SK-N-SH (cell line): ENCODE measurements around the gene FGGY. TPM values are rescaled to one million over a fixed set of nuclear protein-coding genes. Genes with fewer than 3 reads are reported as not detected.

Experiments
- CTCF ChIA-PET: fragments of 300-600, 350-600 bp; formaldehyde crosslinking; extraction: SDS; loops from one replicate; lab custom pipeline; 2021; lab: Yijun Ruan, JAX
- POLR2A ChIA-PET: fragments of 350-600 bp; sonication (Branson Sonifier 250); formaldehyde crosslinking; extraction: SDS; loops from one replicate; lab custom pipeline; 2020; ENCODE audit warnings: antibody characterized with exemption, inconsistent platforms; lab: Yijun Ruan, JAX
- DNase-seq: peaks from one replicate; pipeline ENCODE4 v3.0.0; 2012
- H2AFZ ChIP-seq: fragments of 200-600 bp; sonication (generic); 2 replicates; pipeline ENCODE4 v1.8.1; 2016; ENCODE audit warnings: antibody characterized with exemption, mild to moderate bottlenecking, low read depth
- H3F3A ChIP-seq: fragments of 200-600 bp; sonication (generic); replicated peaks from 2 replicates; pipeline ENCODE3; 2016; ENCODE audit warnings: antibody characterized with exemption, mild to moderate bottlenecking; ENCODE audit not compliant: insufficient read depth
- H3K27ac ChIP-seq, 2 experiments: fragments of 200-500 bp in 1 of 2; fragments of 200-600 bp in 1 of 2; sonication (Bioruptor generic) in 1 of 2; sonication (generic), shearing (Covaris generic) in 1 of 2; 2 replicates each; pipeline versions ENCODE4 v1.5.1 to v1.6.1; 2014 to 2016; ENCODE audit warnings: low read depth in 2 of 2, inconsistent platforms in 1 of 2, low read length in 1 of 2, mild to moderate bottlenecking in 1 of 2, mixed read lengths in 1 of 2
- H3K27me3 ChIP-seq: fragments of 200-600 bp; sonication (generic), shearing (Covaris generic); 2 replicates; pipeline ENCODE4 v1.6.1; 2016; ENCODE audit warnings: mixed run types; ENCODE audit not compliant: insufficient read depth
- H3K36me3 ChIP-seq, 2 experiments: fragments of 200-500 bp in 1 of 2; fragments of 200-600 bp in 1 of 2; sonication (Bioruptor generic) in 1 of 2; sonication (generic) in 1 of 2; replicated peaks in 1 of 2; 2 replicates each; pipeline versions ENCODE3 to v1.5.1; 2014 to 2016; ENCODE audit warnings: low read length in 1 of 2, mild to moderate bottlenecking in 1 of 2; ENCODE audit not compliant: insufficient read depth in 2 of 2, control insufficient read depth in 1 of 2
- H3K4me1 ChIP-seq, 2 experiments: fragments of 200-500 bp in 1 of 2; fragments of 200-600 bp in 1 of 2; sonication (Bioruptor generic) in 1 of 2; sonication (generic), shearing (Covaris generic) in 1 of 2; 2 replicates each; pipeline versions ENCODE4 v1.5.1 to v1.6.1; 2014 to 2016; ENCODE audit warnings: low read depth in 1 of 2, low read length in 1 of 2, mixed run types in 1 of 2; ENCODE audit not compliant: insufficient read depth in 2 of 2, control insufficient read depth in 1 of 2
- H3K4me2 ChIP-seq: fragments of 200-600 bp; sonication (generic), shearing (Covaris generic); 2 replicates; pipeline ENCODE4 v1.6.1; 2017; ENCODE audit warnings: mixed run types
- H3K4me3 ChIP-seq, 2 experiments: fragments of 200-500 bp in 1 of 2; fragments of 200-600 bp in 1 of 2; sonication (Bioruptor generic) in 1 of 2; sonication (generic), shearing (Covaris generic) in 1 of 2; 2 replicates each; pipeline versions ENCODE4 v1.5.1 to v1.8.1; 2014 to 2016; ENCODE audit warnings: low read depth in 2 of 2, inconsistent platforms in 1 of 2, low read length in 1 of 2, mild to moderate bottlenecking in 1 of 2, mixed read lengths in 1 of 2, moderate library complexity in 1 of 2
- H3K79me2 ChIP-seq: fragments of 200-600 bp; sonication (generic); 2 replicates; pipeline ENCODE4 v1.8.1; 2017; ENCODE audit warnings: mild to moderate bottlenecking; ENCODE audit not compliant: insufficient read depth
- H3K9ac ChIP-seq: fragments of 200-600 bp; sonication (generic); 2 replicates; pipeline ENCODE4 v1.6.1; 2017; ENCODE audit warnings: mixed run types
- H3K9me2 ChIP-seq: fragments of 200-600 bp; sonication (generic); 2 replicates; pipeline ENCODE4 v1.6.1; 2017; ENCODE audit warnings: mixed run types
- H3K9me3 ChIP-seq: fragments of 200-600 bp; sonication (generic); 2 replicates; pipeline ENCODE4 v1.6.1; 2017; ENCODE audit warnings: mixed run types, mild to moderate bottlenecking, moderate library complexity
- H4K20me1 ChIP-seq: fragments of 200-600 bp; sonication (generic); 2 replicates; pipeline ENCODE4 v1.6.1; 2017; ENCODE audit warnings: mild to moderate bottlenecking, mixed run types; ENCODE audit not compliant: insufficient read depth
- ELF1 ChIP-seq: IDR thresholded peaks from 2 replicates; pipeline ENCODE4 v1.4.0; 2012
- FOXJ3 ChIP-seq: sonication (generic); formaldehyde crosslinking; IDR thresholded peaks from 2 replicates; pipeline ENCODE4 v1.5.1; 2020; ENCODE audit warnings: mild to moderate bottlenecking, missing genetic modification reagents
- GABPA ChIP-seq: IDR thresholded peaks from 2 replicates; pipeline ENCODE4 v1.4.0; 2012; ENCODE audit warnings: low read depth, mild to moderate bottlenecking
- GATA2 ChIP-seq: sonication (generic); formaldehyde crosslinking; IDR thresholded peaks from 2 replicates; pipeline ENCODE4 v1.5.0; 2020; ENCODE audit warnings: mild to moderate bottlenecking, missing genetic modification reagents
- NFIC ChIP-seq: IDR thresholded peaks from 2 replicates; pipeline ENCODE4 v1.4.0; 2012; ENCODE audit warnings: borderline replicate concordance
- RAD21 ChIP-seq: IDR thresholded peaks from 2 replicates; pipeline ENCODE4 v1.6.1; 2012; ENCODE audit warnings: mild to moderate bottlenecking, low read length
- RFX5 ChIP-seq: IDR thresholded peaks from 2 replicates; pipeline ENCODE4 v1.6.1; 2012; ENCODE audit warnings: mild to moderate bottlenecking, improper control_type of control experiment, low read length
- RXRA ChIP-seq: IDR thresholded peaks from 2 replicates; pipeline ENCODE4 v1.4.0; 2012; ENCODE audit warnings: low read depth, mild to moderate bottlenecking, borderline replicate concordance
- SIN3A ChIP-seq: IDR thresholded peaks from 2 replicates; pipeline ENCODE4 v1.6.1; 2012; ENCODE audit warnings: low read depth, mild to moderate bottlenecking, low read length, moderate library complexity, borderline replicate concordance
- SMC3 ChIP-seq: IDR thresholded peaks from 2 replicates; pipeline ENCODE4 v1.6.1; 2012; ENCODE audit warnings: low read depth, low read length, improper control_type of control experiment
- TAF1 ChIP-seq: IDR thresholded peaks from 2 replicates; pipeline ENCODE4 v1.6.1; 2012; ENCODE audit warnings: low read depth, mild to moderate bottlenecking, low read length, moderate library complexity, borderline replicate concordance
- TCF12 ChIP-seq: IDR thresholded peaks from 2 replicates; pipeline ENCODE4 v1.4.0; 2012
- YY1 ChIP-seq: IDR thresholded peaks from 2 replicates; pipeline ENCODE4 v1.4.0; 2012; ENCODE audit warnings: low read depth, mild to moderate bottlenecking
- WGBS: methylation state at CpG from one replicate; pipeline ENCODE4 v1.1.6; 2017; ENCODE audit warnings: low lambda C conversion rate; 5-methylcytosine and 5-hydroxymethylcytosine counted together
- polyA plus RNA-seq, 3 experiments: library from polyadenylated mRNA; depleted of rRNA; stranded (reverse); fragments of >200 nt; gene quantifications; 2 replicates each; pipeline ENCODE4 v1.2.3, GENCODE V29; 2012
- TF ChIP-seq, protein P1 (sequence below): IDR thresholded peaks from 2 replicates; pipeline ENCODE4 v1.6.1; 2012; ENCODE audit warnings: mild to moderate bottlenecking, low read depth, low read length, moderate library complexity
- TF ChIP-seq, protein P2 (sequence below): fragments of 150-350 bp; IDR thresholded peaks from 2 replicates; pipeline ENCODE4 v1.6.1; 2016; ENCODE audit warnings: mild to moderate bottlenecking, low read depth, low read length
- TF ChIP-seq, protein P3 (sequence below): IDR thresholded peaks from 2 replicates; pipeline ENCODE4 v1.4.0; 2012; ENCODE audit warnings: low read depth
- TF ChIP-seq, protein P4 (sequence below): IDR thresholded peaks from 2 replicates; pipeline ENCODE4; 2012
- TF ChIP-seq, protein P5 (sequence below): fragments of 150-350 bp; IDR thresholded peaks from 2 replicates; pipeline ENCODE4 v1.6.1; 2017; ENCODE audit warnings: antibody characterized with exemption, low read length, low read depth, borderline replicate concordance
- TF ChIP-seq, protein P6 (sequence below): IDR thresholded peaks from 2 replicates; pipeline ENCODE4 v1.4.0; 2012; ENCODE audit warnings: low read depth, borderline replicate concordance

FGGY gene
- polyA plus RNA-seq, 1 of the 3 experiments (the other 2 are of a cell fraction) = 10.3 TPM

DNA sequence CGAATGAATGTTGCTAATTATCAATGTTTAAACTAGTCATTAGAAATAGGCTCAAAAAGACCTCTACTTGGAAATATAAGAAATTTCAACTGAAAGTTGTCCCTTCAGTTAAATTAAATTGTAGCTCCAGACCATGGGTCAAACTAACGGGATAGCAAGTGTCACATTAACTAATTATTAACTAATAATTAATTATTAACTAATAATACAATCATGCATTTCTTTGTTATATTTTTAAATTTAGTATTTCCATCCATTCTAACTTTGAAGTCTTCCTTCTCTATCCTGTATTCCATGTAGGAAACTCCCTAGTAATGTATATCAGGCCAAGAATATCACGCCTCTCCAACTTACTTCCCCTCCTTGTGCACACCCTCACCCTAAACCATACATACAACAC, 474.5 kb downstream of the FGGY start:
- Histone ChIP-seq H2AFZ (no peak overlapping the region), H3K27ac (no peak overlapping the region), H3K9me3 (no peaks in the 10 kb centered on the region), H3K4me2 (no peak overlapping the region), H3K4me3 (no peak overlapping the region), H3K9me2 (no peaks in the 10 kb centered on the region), H4K20me1 (no peaks in the 10 kb centered on the region), H3K27me3 (no peaks in the 10 kb centered on the region), H3F3A (peaks cover 3% of the 10 kb centered on the region), H3K79me2 (no peaks in the 10 kb centered on the region), H3K9ac (no peak overlapping the region), H3K36me3 (no peaks in the 10 kb centered on the region), H3K4me1 (peaks cover 19 to 26% of the 10 kb centered on the region in 2 experiments; a peak in 3 of 4 replicates)
- ChIA-PET CTCF (interaction anchor here (1.0 to 1.9 kb wide), 3 partner anchors 12 to 176 kb away, joined by 3 to 18 read pairs (median 5); no protein-coding TSS in a partner anchor), POLR2A (no interaction called here)
- TF ChIP-seq, protein P1, sequence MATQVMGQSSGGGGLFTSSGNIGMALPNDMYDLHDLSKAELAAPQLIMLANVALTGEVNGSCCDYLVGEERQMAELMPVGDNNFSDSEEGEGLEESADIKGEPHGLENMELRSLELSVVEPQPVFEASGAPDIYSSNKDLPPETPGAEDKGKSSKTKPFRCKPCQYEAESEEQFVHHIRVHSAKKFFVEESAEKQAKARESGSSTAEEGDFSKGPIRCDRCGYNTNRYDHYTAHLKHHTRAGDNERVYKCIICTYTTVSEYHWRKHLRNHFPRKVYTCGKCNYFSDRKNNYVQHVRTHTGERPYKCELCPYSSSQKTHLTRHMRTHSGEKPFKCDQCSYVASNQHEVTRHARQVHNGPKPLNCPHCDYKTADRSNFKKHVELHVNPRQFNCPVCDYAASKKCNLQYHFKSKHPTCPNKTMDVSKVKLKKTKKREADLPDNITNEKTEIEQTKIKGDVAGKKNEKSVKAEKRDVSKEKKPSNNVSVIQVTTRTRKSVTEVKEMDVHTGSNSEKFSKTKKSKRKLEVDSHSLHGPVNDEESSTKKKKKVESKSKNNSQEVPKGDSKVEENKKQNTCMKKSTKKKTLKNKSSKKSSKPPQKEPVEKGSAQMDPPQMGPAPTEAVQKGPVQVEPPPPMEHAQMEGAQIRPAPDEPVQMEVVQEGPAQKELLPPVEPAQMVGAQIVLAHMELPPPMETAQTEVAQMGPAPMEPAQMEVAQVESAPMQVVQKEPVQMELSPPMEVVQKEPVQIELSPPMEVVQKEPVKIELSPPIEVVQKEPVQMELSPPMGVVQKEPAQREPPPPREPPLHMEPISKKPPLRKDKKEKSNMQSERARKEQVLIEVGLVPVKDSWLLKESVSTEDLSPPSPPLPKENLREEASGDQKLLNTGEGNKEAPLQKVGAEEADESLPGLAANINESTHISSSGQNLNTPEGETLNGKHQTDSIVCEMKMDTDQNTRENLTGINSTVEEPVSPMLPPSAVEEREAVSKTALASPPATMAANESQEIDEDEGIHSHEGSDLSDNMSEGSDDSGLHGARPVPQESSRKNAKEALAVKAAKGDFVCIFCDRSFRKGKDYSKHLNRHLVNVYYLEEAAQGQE = no peak
- TF ChIP-seq, protein P2, sequence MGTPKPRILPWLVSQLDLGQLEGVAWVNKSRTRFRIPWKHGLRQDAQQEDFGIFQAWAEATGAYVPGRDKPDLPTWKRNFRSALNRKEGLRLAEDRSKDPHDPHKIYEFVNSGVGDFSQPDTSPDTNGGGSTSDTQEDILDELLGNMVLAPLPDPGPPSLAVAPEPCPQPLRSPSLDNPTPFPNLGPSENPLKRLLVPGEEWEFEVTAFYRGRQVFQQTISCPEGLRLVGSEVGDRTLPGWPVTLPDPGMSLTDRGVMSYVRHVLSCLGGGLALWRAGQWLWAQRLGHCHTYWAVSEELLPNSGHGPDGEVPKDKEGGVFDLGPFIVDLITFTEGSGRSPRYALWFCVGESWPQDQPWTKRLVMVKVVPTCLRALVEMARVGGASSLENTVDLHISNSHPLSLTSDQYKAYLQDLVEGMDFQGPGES = no peak
- no peak for TF ChIP-seq SIN3A
- no peak for TF ChIP-seq FOXJ3 (CRISPR knock-in tag)
- TF ChIP-seq, protein P3, sequence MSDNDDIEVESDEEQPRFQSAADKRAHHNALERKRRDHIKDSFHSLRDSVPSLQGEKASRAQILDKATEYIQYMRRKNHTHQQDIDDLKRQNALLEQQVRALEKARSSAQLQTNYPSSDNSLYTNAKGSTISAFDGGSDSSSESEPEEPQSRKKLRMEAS = no peak
- no peak for TF ChIP-seq RAD21
- no peak for TF ChIP-seq RFX5
- TF ChIP-seq, protein P4, sequence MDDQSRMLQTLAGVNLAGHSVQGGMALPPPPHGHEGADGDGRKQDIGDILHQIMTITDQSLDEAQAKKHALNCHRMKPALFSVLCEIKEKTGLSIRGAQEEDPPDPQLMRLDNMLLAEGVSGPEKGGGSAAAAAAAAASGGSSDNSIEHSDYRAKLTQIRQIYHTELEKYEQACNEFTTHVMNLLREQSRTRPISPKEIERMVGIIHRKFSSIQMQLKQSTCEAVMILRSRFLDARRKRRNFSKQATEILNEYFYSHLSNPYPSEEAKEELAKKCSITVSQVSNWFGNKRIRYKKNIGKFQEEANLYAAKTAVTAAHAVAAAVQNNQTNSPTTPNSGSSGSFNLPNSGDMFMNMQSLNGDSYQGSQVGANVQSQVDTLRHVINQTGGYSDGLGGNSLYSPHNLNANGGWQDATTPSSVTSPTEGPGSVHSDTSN = no peak
- TF ChIP-seq NFIC = no peak
- TF ChIP-seq, protein P5, sequence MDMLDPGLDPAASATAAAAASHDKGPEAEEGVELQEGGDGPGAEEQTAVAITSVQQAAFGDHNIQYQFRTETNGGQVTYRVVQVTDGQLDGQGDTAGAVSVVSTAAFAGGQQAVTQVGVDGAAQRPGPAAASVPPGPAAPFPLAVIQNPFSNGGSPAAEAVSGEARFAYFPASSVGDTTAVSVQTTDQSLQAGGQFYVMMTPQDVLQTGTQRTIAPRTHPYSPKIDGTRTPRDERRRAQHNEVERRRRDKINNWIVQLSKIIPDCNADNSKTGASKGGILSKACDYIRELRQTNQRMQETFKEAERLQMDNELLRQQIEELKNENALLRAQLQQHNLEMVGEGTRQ = no peak
- no peak for TF ChIP-seq TCF12
- TF ChIP-seq YY1 = no peak
- no peak for TF ChIP-seq ELF1
- TF ChIP-seq GATA2 (CRISPR knock-in tag) = no peak
- TF ChIP-seq, protein P6, sequence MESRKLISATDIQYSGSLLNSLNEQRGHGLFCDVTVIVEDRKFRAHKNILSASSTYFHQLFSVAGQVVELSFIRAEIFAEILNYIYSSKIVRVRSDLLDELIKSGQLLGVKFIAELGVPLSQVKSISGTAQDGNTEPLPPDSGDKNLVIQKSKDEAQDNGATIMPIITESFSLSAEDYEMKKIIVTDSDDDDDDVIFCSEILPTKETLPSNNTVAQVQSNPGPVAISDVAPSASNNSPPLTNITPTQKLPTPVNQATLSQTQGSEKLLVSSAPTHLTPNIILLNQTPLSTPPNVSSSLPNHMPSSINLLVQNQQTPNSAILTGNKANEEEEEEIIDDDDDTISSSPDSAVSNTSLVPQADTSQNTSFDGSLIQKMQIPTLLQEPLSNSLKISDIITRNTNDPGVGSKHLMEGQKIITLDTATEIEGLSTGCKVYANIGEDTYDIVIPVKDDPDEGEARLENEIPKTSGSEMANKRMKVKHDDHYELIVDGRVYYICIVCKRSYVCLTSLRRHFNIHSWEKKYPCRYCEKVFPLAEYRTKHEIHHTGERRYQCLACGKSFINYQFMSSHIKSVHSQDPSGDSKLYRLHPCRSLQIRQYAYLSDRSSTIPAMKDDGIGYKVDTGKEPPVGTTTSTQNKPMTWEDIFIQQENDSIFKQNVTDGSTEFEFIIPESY = no peak
- TF ChIP-seq RXRA = no peak
- no peak for TF ChIP-seq TAF1
- TF ChIP-seq GABPA = no peak
- no peak for TF ChIP-seq SMC3
- 87% methylated on average over 3 of the region's 3 CpGs for WGBS
- no peak for DNase-seq
